PFSK-1 (cell line): ENCODE measurements around the gene EPDR1.

Source experiments
- FOXP2 ChIP-seq: optimal IDR thresholded peaks from 2 replicates; pipeline ENCODE3; 2011; ENCODE audit warnings: borderline replicate concordance, control low read depth, inconsistent platforms; ENCODE audit not compliant: insufficient read depth; ENCODE audit errors: extremely low read length, extremely low read depth
- POLR2AphosphoS5 ChIP-seq: IDR thresholded peaks from 2 replicates; pipeline ENCODE4 v1.6.1; 2012; ENCODE audit warnings: low read depth, mild to moderate bottlenecking, control low read depth, low read length, moderate library complexity
- REST ChIP-seq, 2 experiments: IDR thresholded peaks; 2 replicates each; pipeline versions ENCODE4 v1.6.1 to v1.8.0; 2011 to 2012; ENCODE audit warnings: low read depth in 2 of 2, low read length in 2 of 2, control low read depth in 1 of 2, inconsistent platforms in 1 of 2, mild to moderate bottlenecking in 1 of 2, moderate library complexity in 1 of 2; ENCODE audit not compliant: insufficient read depth in 1 of 2
- SIN3A ChIP-seq: IDR thresholded peaks from 2 replicates; pipeline ENCODE4 v1.6.1; 2012; ENCODE audit warnings: mild to moderate bottlenecking, low read length, moderate library complexity, borderline replicate concordance; ENCODE audit not compliant: insufficient read depth
- TAF1 ChIP-seq: IDR thresholded peaks from 2 replicates; pipeline ENCODE4 v1.6.1; 2012; ENCODE audit warnings: low read length, control low read depth, borderline replicate concordance; ENCODE audit not compliant: insufficient read depth

Gene EPDR1

DNA sequence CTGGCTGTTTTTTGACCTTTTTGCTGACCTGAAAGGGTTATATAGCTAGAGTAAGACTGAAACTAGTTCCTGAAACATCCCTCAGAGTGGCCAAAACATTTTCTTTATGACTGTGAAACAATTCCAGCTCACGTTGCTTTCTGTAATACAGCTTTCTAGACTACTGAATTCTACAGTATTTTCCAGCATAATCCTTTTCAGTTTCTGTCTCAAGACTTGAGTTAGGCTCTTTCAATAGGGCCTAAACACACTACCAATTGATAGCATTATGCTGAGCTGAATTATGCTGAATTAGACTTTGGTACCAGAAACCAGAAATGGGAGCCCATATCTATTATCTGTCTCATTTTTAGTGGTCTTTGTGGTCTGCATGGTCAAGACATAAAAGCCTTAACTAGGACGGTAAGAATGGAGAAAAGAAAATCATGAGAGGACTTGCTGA, 72.6 kb downstream of the EPDR1 start:
- TF ChIP-seq POLR2AphosphoS5 (no peak), REST (IDR thresholded peaks at IDR 0.05; ENCODE audit: insufficient read depth in 1 of 2, low read depth in 2 of 2, low read length in 2 of 2) (no peak), TAF1 (no peak), SIN3A (no peak), FOXP2 (no peak)

GRCh38 chr7:37999673-38000072, 79.2 kb downstream of the EPDR1 start:
- no peak for TF ChIP-seq REST (IDR thresholded peaks at IDR 0.05; ENCODE audit: insufficient read depth in 1 of 2, low read depth in 2 of 2, low read length in 2 of 2)
- TF ChIP-seq TAF1: no peak
- TF ChIP-seq FOXP2: no peak
- no peak for TF ChIP-seq SIN3A
- TF ChIP-seq POLR2AphosphoS5: no peak

GRCh38 chr7:38000272-38000671, 79.8 kb downstream of the EPDR1 start:
- TF ChIP-seq SIN3A (no peak), TAF1 (no peak), REST (IDR thresholded peaks at IDR 0.05; ENCODE audit: insufficient read depth in 1 of 2, low read depth in 2 of 2, low read length in 2 of 2) (no peak), POLR2AphosphoS5 (no peak), FOXP2 (no peak)
